HG02885 (cell line): Measurements from ENCODE around the gene DSE.
A peak's percentile ranks its signal among the peaks of the same experiment; 100 is the strongest.

ENCODE experiments used
- ATAC-seq: cut with Tn5 transposase; IDR thresholded peaks from one replicate; pipeline ENCODE4 v1.9.1; 2021; ENCODE audit warnings: mild to moderate bottlenecking; ENCODE audit not compliant: unreplicated experiment, poor library complexity

The DSE gene

DNA sequence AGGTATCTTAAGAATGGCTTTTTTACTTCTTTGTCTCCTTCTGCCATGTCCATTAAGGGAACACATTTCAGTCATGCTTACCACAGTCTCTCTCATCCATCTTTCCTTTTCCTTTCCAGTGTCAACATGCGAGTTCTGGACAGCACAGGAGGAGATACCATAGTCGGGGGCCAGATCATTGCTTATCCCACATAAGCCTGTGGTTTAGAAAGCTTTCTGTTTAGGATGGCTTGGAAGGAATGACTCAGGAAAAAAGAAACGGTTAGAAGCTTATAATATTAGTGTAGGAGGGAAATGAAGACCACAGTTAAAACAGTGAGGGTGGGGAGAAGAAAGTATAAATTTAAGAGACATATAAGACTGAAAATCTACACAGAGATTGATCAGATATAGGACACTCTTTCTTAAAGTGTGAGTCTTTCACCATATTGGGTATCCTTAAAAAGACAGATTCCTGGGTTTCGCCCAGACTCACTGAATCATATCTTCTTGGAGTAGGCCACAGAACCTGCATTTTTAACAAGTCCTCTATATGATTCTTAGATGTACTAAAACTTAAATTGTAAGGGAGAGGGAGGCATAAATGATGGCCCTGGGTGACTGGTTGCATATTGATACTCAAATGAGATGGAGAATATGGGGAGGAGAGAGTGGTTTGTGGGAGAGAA lies 36.1 kb downstream of the DSE start:
- ATAC-seq, result no peak

DNA sequence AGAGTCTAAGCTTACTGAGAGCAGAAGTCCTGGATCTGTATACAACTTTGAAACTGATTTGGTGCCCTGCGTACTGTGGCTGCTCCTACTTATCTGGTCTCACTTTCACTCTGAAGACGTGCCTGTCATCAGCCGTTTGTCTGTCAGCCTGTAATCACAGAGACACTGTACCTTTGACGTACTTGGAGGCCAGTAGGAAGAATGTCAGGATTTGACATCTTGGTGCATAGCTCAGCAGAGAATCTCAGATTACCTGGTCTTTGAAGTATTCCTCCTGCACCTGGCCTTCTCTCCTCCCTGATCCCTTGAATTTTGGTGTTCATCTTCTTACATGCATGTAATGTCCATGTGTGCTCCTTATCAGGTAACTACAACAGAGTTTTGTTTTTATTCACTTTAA lies 37.7 kb downstream of the DSE start:
- ATAC-seq, result peak; percentile 42

DNA sequence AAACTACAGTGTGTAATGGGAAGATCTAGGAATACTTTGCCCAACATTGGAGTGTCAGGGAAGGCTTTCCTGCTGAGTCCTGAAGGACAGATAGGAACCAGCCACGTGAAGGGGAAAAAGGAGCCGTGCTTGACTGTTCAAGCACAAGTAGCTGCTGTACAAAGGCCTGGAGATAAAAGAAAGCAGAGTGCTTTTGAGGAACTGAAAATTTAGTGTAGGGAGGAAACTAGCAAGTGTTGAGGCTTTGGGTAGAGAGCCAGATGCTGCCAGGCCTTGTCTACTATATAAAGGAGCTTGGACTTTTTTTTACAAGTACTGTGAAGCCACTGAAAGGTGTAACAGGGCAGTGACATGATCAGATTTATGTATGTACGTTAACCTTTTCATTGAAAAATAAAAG lies 39.0 kb downstream of the DSE start:
- peak; percentile 77 for ATAC-seq

DNA sequence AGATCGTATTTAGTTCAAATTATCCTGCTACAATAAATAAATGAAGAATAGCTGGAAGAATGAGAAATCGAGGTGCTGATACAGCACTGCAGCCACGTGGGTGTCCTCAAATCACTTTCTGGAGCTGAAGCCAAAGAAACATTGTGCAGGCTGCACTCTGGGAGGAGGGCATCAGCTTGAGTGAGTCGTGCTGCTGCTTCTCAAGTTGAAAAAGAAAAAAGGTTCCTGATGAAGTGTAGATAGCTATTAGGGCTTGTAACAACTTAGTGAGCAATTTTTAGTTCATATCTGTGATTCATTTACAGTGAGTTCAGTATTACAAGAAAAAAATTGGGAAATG lies 40.5 kb downstream of the DSE start:
- ATAC-seq, result no peak

DNA sequence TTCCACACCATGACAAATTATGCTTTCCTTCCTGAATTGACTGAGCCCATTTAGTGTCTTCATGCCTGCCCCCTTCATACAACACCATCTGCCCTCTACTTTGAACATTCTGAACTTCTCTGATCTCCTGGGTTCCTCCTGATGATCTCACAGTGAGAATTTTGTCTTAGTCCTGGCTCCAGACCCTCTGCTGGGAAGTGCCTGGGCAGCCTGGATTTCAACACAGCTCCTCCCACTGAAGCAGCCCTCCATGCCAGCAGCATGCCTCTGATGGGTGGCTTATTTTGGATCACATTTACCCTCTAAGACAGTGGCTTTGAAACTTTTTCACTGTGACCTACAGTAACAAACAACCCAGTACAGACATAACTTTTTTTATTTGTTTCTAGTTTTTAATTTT lies 41.5 kb downstream of the DSE start:
- ATAC-seq, result no peak

DNA sequence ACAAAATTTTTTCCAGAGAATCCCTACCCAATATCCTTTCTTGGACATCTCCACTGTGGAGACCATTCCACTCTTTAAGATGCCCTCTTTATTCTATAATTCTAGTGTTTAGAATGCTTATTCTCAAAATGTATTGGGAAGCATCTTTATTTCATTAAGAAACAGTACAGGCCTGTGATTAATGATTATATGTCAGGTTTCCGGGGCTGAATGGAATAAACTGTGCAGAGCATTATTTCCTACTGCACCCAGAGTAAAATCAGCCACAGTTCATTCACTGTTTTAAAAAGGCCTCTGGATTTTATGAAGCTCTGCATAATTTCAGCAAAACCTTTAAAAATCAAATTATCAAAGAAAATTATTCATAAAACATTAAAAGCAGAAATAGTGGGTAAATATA lies 42.6 kb downstream of the DSE start:
- no peak for ATAC-seq

DNA sequence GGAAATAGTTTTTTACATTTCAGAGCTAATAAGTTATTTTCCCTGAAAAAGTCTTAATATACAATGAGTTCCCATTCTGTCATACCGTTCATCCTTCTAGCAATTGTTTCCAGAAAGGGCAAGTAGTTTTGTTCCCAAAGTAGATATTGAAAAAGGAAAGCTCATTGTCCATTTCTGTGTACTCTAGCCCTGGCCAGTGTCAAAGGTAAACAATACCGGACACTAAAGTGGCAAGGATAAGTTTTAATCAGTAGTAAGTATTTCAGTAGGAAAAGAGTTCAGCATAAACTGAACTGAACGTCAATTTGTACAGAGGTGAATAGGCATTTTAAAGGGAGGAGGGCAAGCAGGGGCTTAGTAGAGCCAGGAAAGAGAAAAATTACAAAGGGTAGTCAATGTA lies 46.9 kb downstream of the DSE start:
- no peak for ATAC-seq

DNA sequence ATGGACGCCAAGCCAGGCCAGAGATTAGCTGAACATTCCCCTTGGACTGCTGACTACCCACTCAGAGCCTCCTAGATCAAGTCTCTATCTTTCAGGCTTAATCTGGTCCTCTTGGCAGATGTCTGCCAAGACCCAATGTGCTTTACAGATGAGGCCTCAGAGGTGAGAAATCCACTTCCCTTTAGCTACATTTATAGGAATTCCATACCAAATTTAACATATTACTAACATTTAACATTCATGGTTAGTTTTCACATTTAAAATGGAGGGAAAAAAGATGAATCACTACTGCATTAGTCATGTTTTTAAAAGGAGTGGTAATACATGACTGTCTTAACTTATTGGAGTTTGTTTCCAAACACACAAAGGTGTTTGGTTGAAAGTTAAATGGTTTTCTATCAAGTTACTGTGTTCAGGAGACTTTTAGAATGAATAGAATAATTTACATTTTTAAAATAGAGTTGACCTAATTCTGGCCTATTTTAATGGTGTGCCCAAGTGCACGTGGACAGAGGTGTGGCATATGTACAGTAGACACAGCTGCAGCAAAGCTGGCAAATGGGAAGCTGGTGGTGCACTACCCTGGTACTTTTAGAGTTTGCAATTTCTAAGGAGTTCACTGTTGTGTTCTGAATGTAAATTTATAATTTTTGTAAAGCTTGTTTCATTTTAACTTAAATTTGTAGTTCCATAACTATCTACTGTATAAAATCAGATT lies 48.5 kb downstream of the DSE start:
- ATAC-seq, result no peak

DNA sequence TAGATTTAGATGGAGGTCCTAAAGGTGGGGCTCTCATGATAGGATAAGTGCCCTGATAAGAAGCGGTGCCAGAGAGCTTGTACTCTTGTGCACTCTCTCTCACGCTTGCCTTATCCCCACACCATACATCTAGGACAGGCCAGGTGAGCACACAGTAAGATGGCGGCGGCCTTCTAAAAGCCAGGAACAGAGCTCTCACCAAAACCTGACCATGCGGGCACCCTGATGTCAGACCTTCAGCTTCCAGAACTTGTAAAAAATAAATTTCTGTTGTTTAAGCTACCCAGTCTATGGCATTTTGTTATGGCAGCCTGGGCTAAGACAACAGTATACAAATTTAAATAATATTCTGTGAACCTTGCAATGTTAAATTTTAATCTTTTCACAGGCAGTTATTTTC lies 49.6 kb downstream of the DSE start:
- ATAC-seq, result no peak

DNA sequence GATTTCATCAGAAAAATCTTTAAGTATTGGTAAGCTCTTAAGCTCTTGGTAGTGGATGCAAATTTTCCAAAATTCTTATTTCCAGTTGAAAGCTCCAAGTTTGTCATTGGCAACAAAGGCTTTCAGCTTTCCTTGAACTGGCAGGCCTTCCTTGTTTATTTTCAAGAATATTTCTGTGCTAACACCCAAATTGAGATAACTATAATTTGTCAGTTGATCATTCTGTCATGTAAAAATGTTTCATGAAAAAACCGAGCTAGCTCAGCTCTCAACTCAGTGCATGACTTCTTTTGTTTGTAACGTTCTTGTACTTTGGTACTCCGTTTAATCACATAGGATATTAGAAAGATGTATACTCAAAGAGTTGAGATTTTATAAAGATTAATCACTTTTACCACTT lies 51.5 kb downstream of the DSE start:
- ATAC-seq, result no peak

DNA sequence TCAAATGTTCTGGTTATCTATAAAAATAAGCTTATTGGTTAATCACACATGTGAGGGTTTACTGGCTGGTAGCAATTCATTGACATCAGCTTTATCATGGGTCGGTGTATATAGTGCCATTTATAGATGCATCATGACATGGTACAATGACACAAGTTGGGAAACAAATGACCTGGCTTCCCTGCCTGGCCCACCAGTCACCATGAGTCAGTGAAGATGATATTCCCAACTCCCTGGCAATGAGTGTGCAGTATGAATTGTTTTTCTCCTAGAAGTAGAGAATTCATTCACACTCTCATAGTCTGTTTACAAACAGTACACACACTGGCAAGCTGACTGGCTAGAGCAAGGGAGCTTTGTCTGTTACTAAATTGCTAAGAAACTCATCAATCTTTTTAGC lies 53.3 kb downstream of the DSE start:
- no peak for ATAC-seq

DNA sequence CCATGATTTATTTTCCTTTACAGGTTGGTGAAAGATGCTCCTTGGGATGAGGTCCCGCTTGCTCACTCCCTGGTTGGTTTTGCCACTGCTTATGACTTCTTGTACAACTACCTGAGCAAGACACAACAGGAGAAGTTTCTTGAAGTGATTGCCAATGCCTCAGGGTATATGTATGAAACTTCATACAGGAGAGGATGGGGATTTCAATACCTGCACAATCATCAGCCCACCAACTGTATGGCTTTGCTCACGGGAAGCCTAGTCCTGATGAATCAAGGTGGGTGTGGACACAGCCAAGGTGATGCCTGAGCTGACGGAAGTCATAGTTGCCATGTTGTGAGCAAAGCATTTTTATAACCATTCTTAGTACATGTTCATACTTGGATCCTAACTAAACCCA lies 55.8 kb downstream of the DSE start:
- ATAC-seq, result no peak

DNA sequence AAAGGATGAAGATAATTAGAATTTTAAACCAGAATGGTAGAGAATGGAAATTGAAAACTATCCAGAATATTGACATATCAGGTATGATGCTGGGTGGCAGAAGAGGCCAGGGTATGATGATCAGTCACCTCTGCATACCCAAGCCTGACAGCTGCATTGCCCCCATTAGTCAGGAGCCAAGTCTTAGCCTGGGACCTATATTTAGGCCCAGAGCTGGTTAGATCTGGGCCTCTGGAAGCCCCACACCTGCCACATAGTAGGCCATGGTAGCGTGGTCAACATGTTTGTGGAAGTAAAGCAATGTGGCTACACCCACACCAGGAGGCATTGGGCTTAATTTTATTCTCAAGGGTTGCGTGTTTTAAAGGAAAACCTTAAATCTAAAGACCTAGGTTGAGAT lies 58.4 kb downstream of the DSE start:
- ATAC-seq, result no peak

DNA sequence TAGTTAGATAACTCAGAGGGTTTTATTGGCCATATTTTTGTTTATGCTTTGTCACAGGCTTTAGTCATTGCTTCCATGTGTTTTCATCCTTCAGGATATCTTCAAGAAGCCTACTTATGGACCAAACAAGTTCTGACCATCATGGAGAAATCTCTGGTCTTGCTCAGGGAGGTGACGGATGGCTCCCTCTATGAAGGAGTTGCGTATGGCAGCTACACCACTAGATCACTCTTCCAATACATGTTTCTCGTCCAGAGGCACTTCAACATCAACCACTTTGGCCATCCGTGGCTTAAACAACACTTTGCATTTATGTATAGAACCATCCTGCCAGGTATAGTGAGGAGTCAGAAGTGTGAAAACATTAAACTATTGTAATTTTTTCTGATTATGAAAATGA lies 60.1 kb downstream of the DSE start:
- no peak for ATAC-seq

DNA sequence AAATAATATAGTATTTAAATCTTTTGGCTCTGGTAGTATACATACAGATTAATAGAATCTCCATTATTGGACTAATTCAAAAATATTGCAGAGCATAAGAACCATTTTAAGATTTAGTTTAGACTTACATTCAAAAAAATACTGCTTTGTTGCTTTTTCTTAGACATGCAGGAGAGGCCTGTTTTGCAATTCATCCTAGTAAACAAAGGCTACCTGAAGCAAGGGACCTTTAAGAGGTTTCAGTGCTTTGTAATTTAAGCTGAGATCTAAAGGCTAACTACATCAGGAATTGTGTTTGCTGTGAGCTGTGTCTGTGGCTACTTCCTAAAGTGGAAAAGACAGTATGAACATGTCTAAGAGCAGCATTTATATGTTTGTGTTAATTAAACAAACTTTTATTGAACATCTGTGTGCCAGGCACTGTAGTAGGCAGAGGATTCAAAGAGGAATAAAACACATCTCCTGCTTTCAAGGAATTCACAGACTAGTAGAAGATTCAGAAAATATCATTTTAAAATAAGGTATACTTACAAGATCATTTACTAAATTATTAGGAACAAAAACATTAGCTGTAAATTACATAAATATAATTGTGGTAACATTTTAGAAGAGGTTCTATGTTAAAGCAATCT lies 61.3 kb downstream of the DSE start:
- ATAC-seq, result no peak

DNA sequence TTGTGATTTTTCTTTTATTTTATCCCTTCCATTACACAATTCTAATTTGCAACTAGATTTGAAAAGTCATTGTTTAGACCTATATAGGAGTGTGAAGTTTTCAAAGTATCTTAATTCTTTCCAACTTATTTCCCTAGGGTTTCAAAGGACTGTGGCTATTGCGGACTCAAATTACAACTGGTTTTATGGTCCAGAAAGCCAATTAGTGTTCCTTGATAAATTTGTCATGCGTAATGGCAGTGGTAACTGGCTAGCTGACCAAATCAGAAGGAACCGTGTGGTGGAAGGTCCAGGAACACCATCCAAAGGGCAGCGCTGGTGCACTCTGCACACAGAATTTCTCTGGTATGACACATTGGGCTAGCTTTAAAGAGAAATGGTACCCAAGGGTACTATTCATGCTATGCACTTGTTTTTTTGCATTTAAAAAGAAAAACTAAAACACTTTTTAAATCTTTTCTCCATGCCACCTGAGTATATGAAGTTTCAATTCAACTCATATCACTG lies 62.5 kb downstream of the DSE start:
- no peak for ATAC-seq

DNA sequence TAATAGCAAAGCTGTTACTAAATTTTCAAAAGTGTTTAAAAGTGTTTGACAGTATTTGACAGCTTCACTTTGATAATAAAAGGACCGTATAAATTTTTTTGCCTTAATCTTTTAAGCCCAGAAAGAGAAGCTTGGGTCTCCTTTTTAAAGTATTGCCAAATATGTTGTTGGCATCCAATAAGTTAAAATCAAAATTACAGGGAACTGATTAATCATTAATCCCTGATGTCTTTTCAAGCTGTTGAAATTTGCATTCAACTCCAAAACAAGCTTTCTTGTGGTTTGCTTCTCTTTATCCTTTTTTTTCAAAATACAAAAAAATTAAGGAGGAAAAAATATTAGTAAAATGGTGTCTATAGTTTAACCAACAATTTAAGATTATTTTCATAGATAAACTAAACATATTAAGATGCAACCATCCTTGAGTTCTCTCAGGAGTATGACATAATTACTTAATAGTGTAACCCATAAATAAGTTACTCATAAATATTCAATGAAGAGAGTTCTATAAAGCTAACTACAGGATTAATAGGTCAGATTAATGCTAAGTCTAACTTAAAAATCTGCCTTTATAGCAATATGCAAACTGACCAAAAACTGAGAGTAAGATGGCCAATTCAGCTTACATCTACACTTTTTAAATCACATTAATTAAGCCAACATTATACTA lies 63.4 kb downstream of the DSE start:
- no peak for ATAC-seq

DNA sequence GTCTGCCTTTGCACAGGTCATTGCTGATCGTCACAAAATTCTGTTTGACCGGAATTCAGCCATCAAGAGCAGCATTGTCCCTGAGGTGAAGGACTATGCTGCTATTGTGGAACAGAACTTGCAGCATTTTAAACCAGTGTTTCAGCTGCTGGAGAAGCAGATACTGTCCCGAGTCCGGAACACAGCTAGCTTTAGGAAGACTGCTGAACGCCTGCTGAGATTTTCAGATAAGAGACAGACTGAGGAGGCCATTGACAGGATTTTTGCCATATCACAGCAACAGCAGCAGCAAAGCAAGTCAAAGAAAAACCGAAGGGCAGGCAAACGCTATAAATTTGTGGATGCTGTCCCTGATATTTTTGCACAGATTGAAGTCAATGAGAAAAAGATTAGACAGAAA lies 65.8 kb downstream of the DSE start:
- no peak for ATAC-seq

DNA sequence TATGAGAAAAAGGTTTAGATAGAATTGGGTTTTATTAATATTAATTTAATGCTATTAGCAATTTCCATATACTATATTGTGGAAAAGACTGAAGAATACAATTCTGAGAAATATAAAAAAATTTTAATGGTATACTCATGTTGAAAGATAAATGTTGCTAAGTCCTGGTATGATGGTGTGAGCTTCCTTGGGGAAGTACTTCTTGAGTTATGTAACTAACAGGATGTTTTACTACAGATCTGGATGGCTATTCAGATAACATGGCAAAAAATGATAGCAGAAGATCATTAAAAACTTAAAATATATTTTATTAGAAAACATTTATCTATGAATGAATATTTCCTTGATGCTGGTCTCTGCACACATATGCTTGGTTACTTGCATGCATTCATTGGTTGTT lies 66.9 kb downstream of the DSE start:
- ATAC-seq, result no peak

DNA sequence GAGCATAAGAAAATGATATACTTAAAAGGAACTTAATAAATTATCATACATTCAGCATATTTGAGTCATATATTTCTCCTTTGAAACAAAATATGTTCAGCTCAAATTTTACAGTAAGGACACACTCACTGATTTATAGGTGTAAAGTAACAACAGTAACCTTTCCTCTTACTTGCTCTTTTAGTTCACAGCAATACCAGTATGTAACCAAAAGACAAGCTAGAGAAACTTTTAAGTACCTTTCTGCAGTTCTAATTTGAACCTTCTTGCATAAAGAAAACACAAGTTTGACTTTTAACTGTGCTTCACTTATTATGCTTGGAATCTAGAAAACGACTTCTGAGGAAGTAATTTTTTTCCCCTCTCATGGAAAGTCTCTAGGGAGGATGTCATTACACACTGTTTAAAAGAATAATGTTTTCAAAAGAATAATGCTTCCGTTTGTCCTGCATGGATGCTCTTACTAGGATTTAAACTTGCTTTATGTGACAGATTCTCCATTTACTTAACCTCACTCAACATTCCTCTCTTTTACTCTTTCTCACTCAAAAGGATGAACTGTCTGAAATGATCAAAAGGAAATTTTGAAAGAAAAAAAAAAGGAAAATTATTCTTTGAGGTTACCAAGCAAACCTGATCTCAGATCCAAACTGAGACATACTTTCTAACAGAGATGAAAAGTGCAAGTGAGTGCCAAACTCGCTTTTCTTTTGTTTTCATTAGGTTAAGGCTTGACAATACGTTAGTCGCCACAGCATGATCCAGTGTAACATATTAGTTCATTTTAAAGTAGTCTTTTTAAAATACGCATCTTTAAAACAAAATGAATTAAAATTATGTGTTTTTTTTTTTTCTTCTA lies 68.1 kb downstream of the DSE start:
- no peak for ATAC-seq
